NK-92 (cell line): ENCODE data around the gene FAM168A.

Experiments used
- DNase-seq: peaks from one replicate; lab custom pipeline; 2025; ENCODE audit not compliant: unreplicated experiment; lab: John Stamatoyannopoulos, UW

The FAM168A gene, protein sequence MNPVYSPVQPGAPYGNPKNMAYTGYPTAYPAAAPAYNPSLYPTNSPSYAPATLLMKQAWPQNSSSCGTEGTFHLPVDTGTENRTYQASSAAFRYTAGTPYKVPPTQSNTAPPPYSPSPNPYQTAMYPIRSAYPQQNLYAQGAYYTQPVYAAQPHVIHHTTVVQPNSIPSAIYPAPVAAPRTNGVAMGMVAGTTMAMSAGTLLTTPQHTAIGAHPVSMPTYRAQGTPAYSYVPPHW

DNA sequence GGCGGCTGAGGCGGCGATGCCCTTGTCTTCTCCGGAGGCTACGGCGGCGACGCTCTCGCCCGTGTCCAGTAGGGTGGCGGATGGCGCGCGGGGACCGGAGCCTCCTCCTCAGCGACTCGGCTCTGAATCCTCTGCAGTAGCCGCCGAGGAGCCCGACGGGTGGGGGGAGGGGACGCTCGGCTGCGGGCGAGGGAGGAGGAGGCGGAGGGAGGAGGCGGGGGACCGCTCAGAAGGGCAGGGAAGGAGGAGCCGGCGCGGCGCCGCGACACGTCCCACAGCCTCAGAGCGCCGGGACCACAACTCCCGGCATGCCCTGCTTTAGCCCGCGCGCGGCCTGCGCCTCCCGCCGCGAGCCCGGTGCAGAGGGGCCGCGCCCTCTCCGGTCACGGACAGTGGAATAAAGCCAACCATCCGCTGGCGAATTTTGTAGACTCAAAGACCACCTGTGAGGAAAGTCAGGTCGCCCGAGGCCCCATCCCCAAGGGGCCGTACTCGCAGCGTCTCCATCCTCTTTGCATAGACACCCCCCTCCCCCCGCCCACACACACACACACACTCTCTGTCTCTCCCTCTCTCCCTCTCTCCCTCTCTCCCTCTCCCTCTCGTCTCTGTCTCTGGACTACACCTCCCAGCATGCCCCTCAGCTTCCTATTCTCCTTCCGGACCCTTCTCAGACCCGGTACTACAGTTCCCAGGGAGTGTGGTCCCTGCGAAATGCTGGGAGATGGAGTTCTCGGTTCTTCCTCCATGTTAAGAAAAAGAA is at the start of gene FAM168A:
FAM168A (minus strand) TSS at position 157 of the 763 bp plus-strand sequence. CDS start 129,638 bp downstream, outside the sequence.
- peak; percentile 47 for DNase-seq

DNA sequence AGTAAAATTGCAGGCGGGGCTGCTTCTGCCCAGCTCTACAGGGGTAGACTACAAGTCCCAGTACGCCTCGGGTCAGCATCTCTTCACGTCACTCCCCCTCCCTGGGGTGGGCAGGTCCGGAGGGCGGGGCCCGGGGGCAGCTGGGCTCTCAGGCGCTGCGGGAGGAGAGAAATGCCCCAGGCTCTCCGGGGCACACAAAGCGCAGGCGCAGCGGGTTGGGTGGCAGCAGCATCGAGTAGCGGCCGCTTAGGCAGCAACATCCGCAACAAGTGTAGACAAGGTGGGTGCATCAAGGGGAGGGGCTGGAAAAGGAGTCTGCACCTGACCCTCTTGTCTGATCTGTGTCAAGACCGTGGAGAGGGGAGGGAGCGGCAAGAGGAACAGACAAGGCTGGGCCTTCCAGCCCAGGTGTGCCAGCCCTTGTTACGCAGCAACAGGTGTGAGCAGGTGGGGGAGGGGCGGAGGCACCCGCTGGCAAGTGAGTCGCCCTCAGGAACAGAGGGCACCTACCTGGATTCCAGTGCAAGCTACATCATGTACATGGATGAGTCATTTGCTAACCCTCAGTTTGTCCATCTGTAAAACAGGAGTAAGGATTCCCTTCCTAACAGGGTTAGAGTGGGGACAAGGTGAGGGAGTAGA is 49.7 kb upstream of the FAM168A start:
- DNase-seq, result peak; percentile 66

- DNase-seq, result no peak
Measured at GRCh38 chr11:73645972-73646631, 48.2 kb upstream of the FAM168A start, which contains the start of gene PLEKHB1. PLEKHB1 (plus strand) TSS chr11:73646581; CDS start chr11:73646609, 28 bp downstream.

DNA sequence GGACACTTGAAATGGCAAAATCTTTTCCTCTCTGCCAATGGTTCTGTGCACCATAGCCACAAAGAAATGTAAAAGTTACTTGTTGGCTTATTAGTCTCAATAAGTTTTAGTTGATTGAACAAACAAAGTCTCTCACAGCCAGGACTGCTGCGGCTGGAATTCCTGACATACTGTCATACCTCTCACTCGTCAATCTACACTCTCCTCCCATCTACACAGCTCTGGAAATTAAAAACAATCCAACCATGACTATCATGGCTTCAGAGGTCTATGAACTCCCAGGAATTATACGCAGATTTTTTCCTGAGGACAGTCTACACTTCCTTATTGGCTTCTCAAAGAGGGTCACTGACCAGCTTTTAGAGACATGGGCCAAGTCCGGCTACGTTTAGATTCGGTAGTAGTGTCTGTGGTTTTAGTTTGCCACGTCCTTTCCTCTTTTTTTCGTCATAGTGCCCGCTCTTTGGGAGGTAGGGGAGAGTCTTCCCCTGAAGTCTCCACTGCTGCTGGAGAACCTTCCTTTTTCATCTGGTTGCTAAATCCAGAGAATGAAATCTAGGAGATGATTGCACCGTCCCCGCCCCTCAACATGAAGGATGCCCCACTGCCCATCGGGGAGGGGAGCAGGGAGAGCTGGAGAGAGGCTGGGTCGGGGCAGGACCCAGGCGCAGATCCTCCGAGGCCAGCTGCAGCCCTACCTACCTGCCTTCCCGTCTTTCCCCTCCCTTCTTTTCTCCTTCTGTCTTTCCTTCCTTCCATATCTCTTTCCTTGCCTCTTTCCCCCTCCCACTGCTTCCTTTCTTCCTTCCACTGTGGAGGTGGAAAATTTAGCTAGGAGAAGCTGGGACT is 47.4 kb upstream of the FAM168A start:
- DNase-seq, result no peak

- DNase-seq, result no peak
Measured at GRCh38 chr11:73641668-73642067, 43.8 kb upstream of the FAM168A start.

DNA sequence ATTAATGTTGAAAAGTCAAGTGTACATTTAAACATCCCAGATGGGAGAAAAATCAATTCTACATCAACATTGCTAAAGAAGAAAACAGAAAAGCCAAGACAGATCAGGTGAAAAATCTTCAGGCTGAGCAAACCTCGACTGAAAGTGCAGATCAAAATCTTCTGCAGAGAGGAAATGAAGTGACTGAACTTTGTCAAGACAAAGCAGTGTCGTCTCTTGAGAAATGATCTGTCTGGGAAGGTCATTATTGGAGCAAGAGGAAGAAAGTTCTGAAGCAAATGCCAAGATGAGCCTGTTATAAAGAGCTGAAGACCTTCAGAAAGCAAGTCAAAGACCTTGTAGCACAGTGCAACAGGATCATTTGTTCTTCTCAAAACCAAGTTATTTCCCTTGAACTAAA is 42.7 kb upstream of the FAM168A start:
- DNase-seq, result no peak

DNA sequence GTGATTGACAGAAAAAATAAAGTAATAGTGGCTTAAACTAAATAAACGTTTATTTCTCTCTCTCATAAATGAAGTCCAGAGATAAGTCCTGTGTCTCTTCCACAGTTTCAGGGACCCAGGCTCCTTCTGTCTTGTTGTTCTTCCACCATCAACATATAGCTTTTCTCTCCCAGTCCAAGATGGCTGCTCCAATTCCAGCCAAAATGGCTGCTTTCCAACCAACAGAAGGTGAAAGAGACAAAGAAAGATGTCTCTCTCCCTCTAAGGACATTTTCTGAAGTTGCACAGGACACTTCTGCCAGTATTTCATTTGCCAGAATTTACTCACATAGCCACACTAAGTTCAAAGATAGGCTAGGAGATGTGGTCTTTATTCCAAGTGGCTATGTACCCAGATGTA is 39.1 kb upstream of the FAM168A start:
- DNase-seq, result no peak

GRCh38 chr11:73636249-73636648 is 38.3 kb upstream of the FAM168A start:
- no peak for DNase-seq

GRCh38 chr11:73635721-73636120 is 37.8 kb upstream of the FAM168A start:
- no peak for DNase-seq

GRCh38 chr11:73633999-73634398 is 36.1 kb upstream of the FAM168A start:
- no peak for DNase-seq

DNA sequence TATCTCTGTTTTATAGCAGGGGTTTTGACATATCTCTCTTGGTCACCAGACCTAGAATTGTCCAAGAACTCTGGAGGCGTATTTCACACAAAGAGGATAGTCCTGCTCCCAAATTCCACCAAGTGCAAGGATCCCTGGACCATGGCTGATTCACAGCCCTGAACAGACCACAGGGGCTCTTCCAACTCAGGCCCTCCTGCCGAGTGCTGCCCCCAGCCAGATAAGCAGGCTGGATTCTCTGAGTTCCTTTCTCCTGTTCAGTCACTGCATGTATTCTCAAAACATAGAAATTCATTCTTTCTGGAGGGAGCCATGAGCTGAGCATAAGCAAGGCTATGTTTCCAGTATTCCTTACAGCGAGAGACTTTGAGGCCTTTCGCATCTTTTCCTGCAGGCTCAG is 35.1 kb upstream of the FAM168A start:
- no peak for DNase-seq

DNA sequence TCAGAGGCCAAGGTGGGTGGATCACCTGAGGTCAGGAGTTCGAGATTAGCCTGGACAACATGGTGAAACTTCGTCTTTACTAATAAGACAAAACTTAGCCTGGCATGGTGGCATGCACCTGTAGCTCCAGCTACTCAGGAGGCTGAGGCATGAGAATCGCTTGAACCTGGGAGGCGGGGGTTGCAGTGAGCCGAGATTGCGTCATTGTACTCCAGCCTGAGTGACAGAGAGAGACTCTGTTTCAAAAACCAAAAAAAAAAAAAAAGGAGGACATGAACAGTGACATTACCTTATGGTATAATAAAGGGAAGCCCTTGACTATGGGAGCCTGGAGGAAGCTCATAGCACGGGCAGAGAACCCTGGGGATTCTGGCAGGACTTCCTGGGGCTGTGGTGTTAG is 32.0 kb upstream of the FAM168A start:
- DNase-seq, result no peak

DNA sequence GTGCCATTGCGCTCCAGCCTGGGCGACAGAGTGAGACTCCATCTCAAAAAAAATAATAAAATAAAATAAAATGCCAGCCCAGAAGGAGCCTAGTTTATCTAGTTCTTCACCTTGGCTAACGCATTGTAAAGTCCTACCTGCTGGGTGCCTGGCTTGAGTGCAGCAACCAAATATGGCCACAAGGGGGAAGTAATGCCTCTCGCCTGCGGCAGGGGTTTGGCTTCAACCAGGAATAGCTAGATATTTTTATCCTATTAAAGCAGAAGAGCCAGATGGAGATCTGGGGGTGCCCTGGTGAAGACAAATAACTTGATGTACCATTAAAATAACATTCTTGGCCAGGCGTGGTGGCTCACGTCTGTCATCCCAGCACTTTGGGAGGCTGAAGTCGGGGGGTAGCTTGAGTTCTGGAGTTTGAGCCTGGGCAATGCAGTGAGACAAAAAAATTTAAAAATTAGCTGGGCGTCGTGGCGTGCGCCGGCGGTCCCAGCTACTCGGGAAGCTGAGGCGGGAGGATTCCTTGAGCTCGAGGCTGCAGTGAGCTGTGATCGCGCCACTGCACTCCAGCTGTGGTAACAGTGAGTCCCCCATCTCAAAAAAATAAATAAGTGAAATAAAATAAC is 27.9 kb upstream of the FAM168A start:
- no peak for DNase-seq

DNA sequence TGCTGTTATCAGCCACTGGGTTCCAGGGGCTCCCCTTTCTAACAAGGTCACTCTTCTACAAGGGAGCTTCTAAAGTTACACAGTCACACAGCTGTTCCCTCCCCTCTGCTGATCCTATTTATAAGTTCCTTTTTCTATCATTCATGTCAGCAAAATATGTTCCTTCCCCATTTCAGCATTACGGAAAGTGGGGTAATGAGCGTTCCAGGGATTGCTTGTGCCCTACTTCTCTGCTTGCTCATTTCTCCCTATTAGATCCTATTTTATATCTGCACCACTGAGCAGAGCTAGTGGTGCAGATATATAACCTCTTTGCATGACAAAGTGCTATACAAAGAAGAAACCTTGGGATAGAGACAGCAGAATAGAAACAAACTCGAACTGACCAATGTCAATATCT is 25.8 kb upstream of the FAM168A start:
- no peak for DNase-seq

DNA sequence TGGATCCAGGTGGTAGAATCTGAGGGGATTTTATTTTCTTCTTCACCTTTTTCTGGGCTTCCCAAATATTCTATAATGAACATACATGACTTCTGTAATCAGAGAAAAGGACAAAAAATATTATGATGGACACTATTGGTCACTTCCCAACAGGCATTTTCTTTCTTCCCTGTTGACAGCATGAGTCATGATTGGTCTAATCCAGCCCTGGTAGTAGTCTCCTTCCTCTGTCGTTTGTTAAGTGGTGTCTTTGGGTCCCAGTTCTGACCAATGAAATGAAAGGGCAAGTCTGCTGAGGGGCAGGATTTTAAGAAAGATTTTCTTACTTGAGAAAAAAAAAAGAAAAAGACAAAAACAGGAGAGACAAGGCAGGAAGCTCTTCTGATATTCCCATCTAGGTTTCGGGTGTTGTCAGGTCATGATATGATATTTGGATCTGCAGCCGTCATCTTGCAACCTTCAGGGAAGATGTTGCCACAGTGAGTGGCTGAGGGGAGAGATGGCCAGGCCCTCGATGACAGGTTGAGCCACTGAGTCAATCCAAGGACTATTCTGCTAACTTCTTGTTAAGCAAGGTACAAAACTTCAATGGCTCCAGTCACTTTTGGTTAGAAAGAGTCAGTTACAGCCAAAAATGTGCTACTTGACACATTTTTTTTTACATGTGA is 25.1 kb upstream of the FAM168A start:
- DNase-seq, result no peak

DNA sequence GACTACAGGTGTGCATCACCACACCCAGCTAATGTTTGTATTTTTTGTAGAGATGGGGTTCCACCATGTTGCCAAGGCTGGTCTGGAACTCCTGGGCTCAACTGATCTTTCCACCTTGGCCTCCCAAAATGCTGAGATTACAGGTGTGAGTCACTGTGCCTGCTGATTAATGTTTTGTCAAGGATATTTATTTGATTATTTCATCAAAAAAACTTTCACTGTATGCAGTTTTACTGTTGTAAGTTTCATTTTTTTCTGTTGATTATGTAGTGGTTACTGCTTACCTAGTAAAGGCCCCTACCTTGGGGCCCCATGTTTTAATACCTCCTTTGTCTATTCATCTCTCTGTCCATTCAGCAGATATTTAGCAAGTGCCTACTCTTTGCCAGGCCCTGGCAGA is 16.7 kb upstream of the FAM168A start:
- DNase-seq, result no peak

GRCh38 chr11:73612601-73613140 is 14.8 kb upstream of the FAM168A start:
- DNase-seq, result no peak

DNA sequence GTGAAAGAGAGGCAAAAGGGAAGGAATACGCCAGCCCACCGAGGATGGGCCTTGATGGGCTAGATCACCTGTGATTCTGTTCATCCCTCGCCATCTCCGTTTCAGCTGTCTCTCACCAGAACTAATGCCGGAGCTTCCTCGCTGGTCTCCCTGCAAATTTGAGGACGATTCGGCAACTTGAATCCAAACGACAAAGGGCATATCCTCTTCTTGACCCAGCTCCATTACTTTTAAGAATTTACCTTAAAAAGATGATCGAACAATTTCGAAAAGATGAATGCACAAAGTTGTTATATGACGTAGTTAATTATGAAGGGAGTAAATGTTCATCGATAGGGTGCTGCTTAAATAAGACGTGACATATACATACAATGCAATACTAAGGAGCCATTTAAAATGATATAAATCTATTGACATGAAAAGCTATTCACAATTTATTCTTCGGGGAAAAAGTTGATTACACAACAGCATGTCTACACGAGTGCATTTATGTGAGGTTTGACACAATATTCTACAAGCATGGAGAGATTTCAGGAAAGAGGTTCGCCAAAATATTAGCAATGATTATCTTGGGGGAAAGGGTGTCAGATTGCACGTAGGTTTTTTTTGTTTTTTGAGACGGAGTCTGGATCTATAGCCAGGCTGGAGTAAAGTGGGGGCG is 937 bp upstream of the FAM168A start:
- no peak for DNase-seq
